ENCODE measurements around the gene CDC42SE2.

CDC42SE2 gene

DNA sequence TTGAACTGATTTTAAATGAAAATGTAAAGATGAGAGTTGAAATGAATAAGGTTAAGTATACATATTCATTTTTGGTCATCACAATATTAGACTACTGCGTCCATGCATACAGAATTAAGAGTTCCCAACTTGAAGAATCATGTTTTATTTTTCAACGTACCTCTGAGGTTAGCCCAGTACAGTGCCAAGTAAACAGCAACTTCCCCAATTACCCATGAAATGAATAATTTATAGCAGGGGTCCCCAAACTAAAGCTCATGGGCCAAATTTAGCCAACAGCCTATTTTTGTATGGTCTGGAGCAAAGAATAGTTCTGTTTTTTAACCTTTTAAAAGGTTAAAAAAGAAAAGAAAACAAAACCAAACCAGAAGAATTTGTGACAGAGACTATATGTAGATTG lies 167.9 kb downstream of the CDC42SE2 start:
- Histone ChIP-seq H3K36me3 (replicated peaks; ENCODE audit: low read depth, low read length) (peaks cover 19% of the 10 kb centered on the region), H3K9ac (ENCODE audit: low read length) (no peak overlapping the region), H2AFZ (ENCODE audit: low read depth, low read length) (no peak overlapping the region), H3K27ac (ENCODE audit: low read length) (no peak overlapping the region), H3K79me2 (ENCODE audit: low read length) (no peaks in the 10 kb centered on the region), H3K4me3 (ENCODE audit: low read length) (no peak overlapping the region), H3K4me1 (ENCODE audit: low read length) (no peaks in the 10 kb centered on the region), H3K27me3 (ENCODE audit: low read depth, low read length) (no peaks in the 10 kb centered on the region), H3K4me2 (ENCODE audit: low read length) (no peak overlapping the region), H4K20me1 (ENCODE audit: insufficient read depth, low read length) (no peaks in the 10 kb centered on the region), H3K9me3 (ENCODE audit: insufficient read depth, low read length) (no peaks in the 10 kb centered on the region)
- TF ChIP-seq EZH2phosphoT487 (IDR thresholded peaks at IDR 0.05; ENCODE audit: low read depth), result no peak
- TF ChIP-seq, protein P1, sequence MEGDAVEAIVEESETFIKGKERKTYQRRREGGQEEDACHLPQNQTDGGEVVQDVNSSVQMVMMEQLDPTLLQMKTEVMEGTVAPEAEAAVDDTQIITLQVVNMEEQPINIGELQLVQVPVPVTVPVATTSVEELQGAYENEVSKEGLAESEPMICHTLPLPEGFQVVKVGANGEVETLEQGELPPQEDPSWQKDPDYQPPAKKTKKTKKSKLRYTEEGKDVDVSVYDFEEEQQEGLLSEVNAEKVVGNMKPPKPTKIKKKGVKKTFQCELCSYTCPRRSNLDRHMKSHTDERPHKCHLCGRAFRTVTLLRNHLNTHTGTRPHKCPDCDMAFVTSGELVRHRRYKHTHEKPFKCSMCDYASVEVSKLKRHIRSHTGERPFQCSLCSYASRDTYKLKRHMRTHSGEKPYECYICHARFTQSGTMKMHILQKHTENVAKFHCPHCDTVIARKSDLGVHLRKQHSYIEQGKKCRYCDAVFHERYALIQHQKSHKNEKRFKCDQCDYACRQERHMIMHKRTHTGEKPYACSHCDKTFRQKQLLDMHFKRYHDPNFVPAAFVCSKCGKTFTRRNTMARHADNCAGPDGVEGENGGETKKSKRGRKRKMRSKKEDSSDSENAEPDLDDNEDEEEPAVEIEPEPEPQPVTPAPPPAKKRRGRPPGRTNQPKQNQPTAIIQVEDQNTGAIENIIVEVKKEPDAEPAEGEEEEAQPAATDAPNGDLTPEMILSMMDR (IDR thresholded peaks at IDR 0.05; ENCODE audit: low read depth, low read length), result no peak

DNA sequence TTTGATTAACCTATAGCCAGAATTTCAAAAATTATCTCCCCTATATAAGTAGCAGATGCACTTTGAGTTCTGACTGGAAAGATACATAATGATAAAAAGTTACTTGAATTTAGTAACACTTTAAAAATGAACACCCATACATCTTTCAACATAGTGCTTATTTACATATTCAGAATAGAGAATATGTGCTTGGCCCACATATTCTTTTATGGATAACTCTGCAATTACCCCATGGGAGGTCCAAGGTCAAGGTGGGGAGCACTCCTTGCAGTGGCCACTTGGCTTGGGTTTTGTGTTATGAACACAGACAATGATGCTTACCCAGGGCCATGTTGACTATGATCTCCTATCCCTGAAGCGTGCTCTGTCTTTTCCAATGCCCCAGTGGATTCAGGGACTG lies 169.3 kb downstream of the CDC42SE2 start:
- no peaks in the 10 kb centered on the region for H3K79me2 ChIP-seq (ENCODE audit: low read length)
- no peaks in the 10 kb centered on the region for H3K27me3 ChIP-seq (ENCODE audit: low read depth, low read length)
- no peaks in the 10 kb centered on the region for H3K4me1 ChIP-seq (ENCODE audit: low read length)
- TF ChIP-seq EZH2phosphoT487 (IDR thresholded peaks at IDR 0.05; ENCODE audit: low read depth), result no peak
- TF ChIP-seq, protein P1 (IDR thresholded peaks at IDR 0.05; ENCODE audit: low read depth, low read length), result no peak
- no peak overlapping the region for H3K9ac ChIP-seq (ENCODE audit: low read length)
- no peak overlapping the region for H3K27ac ChIP-seq (ENCODE audit: low read length)
- no peak overlapping the region for H2AFZ ChIP-seq (ENCODE audit: low read depth, low read length)
- H3K4me2 ChIP-seq (ENCODE audit: low read length), result no peak overlapping the region
- peaks cover 19% of the 10 kb centered on the region for H3K36me3 ChIP-seq (replicated peaks; ENCODE audit: low read depth, low read length)
- H3K9me3 ChIP-seq (ENCODE audit: insufficient read depth, low read length), result no peaks in the 10 kb centered on the region
- no peaks in the 10 kb centered on the region for H4K20me1 ChIP-seq (ENCODE audit: insufficient read depth, low read length)
- H3K4me3 ChIP-seq (ENCODE audit: low read length), result no peak overlapping the region

DNA sequence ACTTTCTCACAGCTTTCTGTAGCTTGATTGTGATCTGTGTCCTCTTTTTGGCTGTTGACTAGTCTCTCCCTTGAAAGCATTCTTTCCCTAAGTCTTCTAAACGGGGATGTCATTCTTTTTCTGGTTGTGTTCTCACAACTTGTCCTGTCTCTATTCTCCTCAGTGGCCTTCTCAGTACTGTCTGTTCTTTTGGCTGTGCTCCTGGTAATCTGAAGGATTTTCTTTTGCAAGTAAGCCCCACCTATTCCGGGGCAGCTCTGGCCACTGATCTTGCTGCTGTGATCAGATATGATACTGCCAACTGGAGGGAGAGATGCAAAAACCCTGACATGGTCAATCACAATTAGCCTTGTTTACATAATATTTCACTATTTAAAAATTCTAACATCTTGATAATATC lies 172.2 kb downstream of the CDC42SE2 start:
- H3K4me2 ChIP-seq (ENCODE audit: low read length), result no peak overlapping the region
- H3K79me2 ChIP-seq (ENCODE audit: low read length), result no peaks in the 10 kb centered on the region
- H3K27ac ChIP-seq (ENCODE audit: low read length), result no peak overlapping the region
- H3K4me3 ChIP-seq (ENCODE audit: low read length), result no peak overlapping the region
- H3K36me3 ChIP-seq (replicated peaks; ENCODE audit: low read depth, low read length), result peaks cover 23% of the 10 kb centered on the region
- no peaks in the 10 kb centered on the region for H3K4me1 ChIP-seq (ENCODE audit: low read length)
- no peak overlapping the region for H3K9ac ChIP-seq (ENCODE audit: low read length)
- no peak overlapping the region for H2AFZ ChIP-seq (ENCODE audit: low read depth, low read length)
- no peaks in the 10 kb centered on the region for H3K27me3 ChIP-seq (ENCODE audit: low read depth, low read length)
- no peaks in the 10 kb centered on the region for H4K20me1 ChIP-seq (ENCODE audit: insufficient read depth, low read length)
- H3K9me3 ChIP-seq (ENCODE audit: insufficient read depth, low read length), result no peaks in the 10 kb centered on the region
- TF ChIP-seq EZH2phosphoT487 (IDR thresholded peaks at IDR 0.05; ENCODE audit: low read depth), result no peak
- TF ChIP-seq, protein P1 (IDR thresholded peaks at IDR 0.05; ENCODE audit: low read depth, low read length), result no peak

DNA sequence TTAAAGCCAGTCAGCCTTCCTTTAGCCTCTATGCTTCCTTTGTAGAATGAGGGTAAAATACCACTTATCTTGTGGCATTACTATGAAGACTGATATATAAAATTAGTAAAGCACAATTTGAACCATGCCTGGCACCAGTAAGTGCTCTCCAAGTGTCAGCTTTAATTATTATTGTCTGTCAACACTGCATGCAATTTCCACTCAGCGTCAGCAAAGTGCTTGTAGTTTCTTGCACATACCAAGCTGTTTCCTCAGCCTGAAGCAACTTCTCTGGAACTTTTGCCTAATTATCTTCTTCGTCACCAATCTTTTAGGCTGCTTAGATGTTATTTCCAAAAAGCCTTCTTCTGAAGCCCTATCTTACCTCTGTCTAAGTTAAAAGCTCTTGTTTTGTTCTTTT lies 177.3 kb downstream of the CDC42SE2 start:
- H4K20me1 ChIP-seq (ENCODE audit: insufficient read depth, low read length), result no peaks in the 10 kb centered on the region; the same call in 1 of the 2 replicates

More for the DNA sequence above, 177.3 kb downstream of the CDC42SE2 start:
- Histone ChIP-seq H3K4me3 (ENCODE audit: low read length) (no peak overlapping the region), H3K27ac (ENCODE audit: low read length) (no peak overlapping the region), H3K4me1 (ENCODE audit: low read length) (peaks cover 5% of the 10 kb centered on the region; the same call in 1 of the 2 replicates), H3K9me3 (ENCODE audit: insufficient read depth, low read length) (no peaks in the 10 kb centered on the region), H3K79me2 (ENCODE audit: low read length) (no peaks in the 10 kb centered on the region), H3K27me3 (ENCODE audit: low read depth, low read length) (no peaks in the 10 kb centered on the region), H3K9ac (ENCODE audit: low read length) (no peak overlapping the region), H2AFZ (ENCODE audit: low read depth, low read length) (no peak overlapping the region), H3K36me3 (replicated peaks; ENCODE audit: low read depth, low read length) (peaks cover 22% of the 10 kb centered on the region), H3K4me2 (ENCODE audit: low read length) (no peak overlapping the region)
- TF ChIP-seq, protein P1 (IDR thresholded peaks at IDR 0.05; ENCODE audit: low read depth, low read length), result no peak
- TF ChIP-seq EZH2phosphoT487 (IDR thresholded peaks at IDR 0.05; ENCODE audit: low read depth), result no peak
